Measurements from ENCODE around the gene TAF12. TPM values are rescaled to one million over a fixed set of nuclear protein-coding genes. Genes with fewer than 3 reads are reported as not detected.
A peak's percentile ranks its signal among the peaks of the same experiment; 100 is the strongest.
"Not testable (repeated sequence)": the region's sequence is repeated elsewhere in the genome, so short reads cannot be mapped to it uniquely, and the experiment has no call there.

The TAF12 gene
- total RNA-seq, 3 donors from 2014 or later, result 18.7 to 36.2 (median 22.7) TPM

GRCh38 chr1:28595412-28596191 is 47.3 kb downstream of the TAF12 start:
- Histone ChIP-seq H3K9me3 (no peaks in the 10 kb centered on the region), H3K27ac (no peak overlapping the region), H3K36me3 (no peaks in the 10 kb centered on the region), H3K27me3 (no peaks in the 10 kb centered on the region), H3K4me1 (peaks cover 0 to 4% of the 10 kb centered on the region in 2 donors), H3K4me3 (no peak overlapping the region)
- no peak for DNase-seq (ENCODE audit: low spot score in 2 of 2)
- intact Hi-C loops (cut with DNase I; ENCODE audit: low total_unique reads), result no loop called here
- TF ChIP-seq POLR2AphosphoS5 (IDR thresholded peaks at IDR 0.05) (no peak), CTCF (IDR thresholded peaks at IDR 0.05) (no peak), POLR2A (IDR thresholded peaks at IDR 0.05) (no peak)

- H3K27ac ChIP-seq, result peak overlapping the region; percentile 25 to 29
- intact Hi-C loops (cut with DNase I; ENCODE audit: low total_unique reads); H3K27me3 ChIP-seq; H3K4me1 ChIP-seq; H3K36me3 ChIP-seq; H3K9me3 ChIP-seq; H3K4me3 ChIP-seq: not testable (repeated sequence)
- peak in 1 of 2 donors; percentile 60 for DNase-seq (ENCODE audit: low spot score in 2 of 2)
These were observed 48.0 kb downstream of the TAF12 start for GRCh38 chr1:28594686-28595411.

- intact Hi-C loops (cut with DNase I; ENCODE audit: low total_unique reads); DNase-seq (ENCODE audit: low spot score in 2 of 2); H3K4me3 ChIP-seq; H3K36me3 ChIP-seq; H3K9me3 ChIP-seq; H3K27ac ChIP-seq; H3K4me1 ChIP-seq; H3K27me3 ChIP-seq: not testable (repeated sequence)
These were observed 48.9 kb downstream of the TAF12 start for GRCh38 chr1:28593988-28594356.

GRCh38 chr1:28592321-28593071 is 50.4 kb downstream of the TAF12 start:
- intact Hi-C loops (cut with DNase I; ENCODE audit: low total_unique reads), result no loop called here
- no peak for DNase-seq (ENCODE audit: low spot score in 2 of 2)
- Histone ChIP-seq H3K9me3 (no peaks in the 10 kb centered on the region), H3K27ac (peak overlapping the region; percentile 21 to 67), H3K4me1 (peaks cover 0 to 4% of the 10 kb centered on the region in 2 donors), H3K36me3 (no peaks in the 10 kb centered on the region), H3K27me3 (no peaks in the 10 kb centered on the region), H3K4me3 (peak overlapping the region; percentile 51 to 63 (median 59))
- TF ChIP-seq POLR2A (IDR thresholded peaks at IDR 0.05) (no peak), POLR2AphosphoS5 (IDR thresholded peaks at IDR 0.05) (no peak), CTCF (IDR thresholded peaks at IDR 0.05) (no peak)

GRCh38 chr1:28591708-28592320 is 51.1 kb downstream of the TAF12 start, which contains the start of gene RAB42:
Gene RAB42, plus strand, starts transcription at chr1:28592265. Its CDS starts 247 bp downstream, at chr1:28592512.
- peaks cover 0 to 4% of the 10 kb centered on the region in 2 donors for H3K4me1 ChIP-seq
- no peaks in the 10 kb centered on the region for H3K9me3 ChIP-seq
- no peaks in the 10 kb centered on the region for H3K36me3 ChIP-seq
- no peak for DNase-seq (ENCODE audit: low spot score in 2 of 2)
- intact Hi-C loops (cut with DNase I; ENCODE audit: low total_unique reads), result no loop called here
- TF ChIP-seq POLR2AphosphoS5 (IDR thresholded peaks at IDR 0.05) (no peak), CTCF (IDR thresholded peaks at IDR 0.05) (no peak), POLR2A (IDR thresholded peaks at IDR 0.05) (no peak)
- H3K4me3 ChIP-seq, result peak within 1 kb of the TSS; percentile 51 to 63 (median 59)
- H3K27ac ChIP-seq, result peak within 1 kb of the TSS; percentile 21 to 67
- no peaks in the 10 kb centered on the region for H3K27me3 ChIP-seq

- H3K27me3 ChIP-seq; intact Hi-C loops (cut with DNase I; ENCODE audit: low total_unique reads); H3K4me1 ChIP-seq; H3K27ac ChIP-seq; H3K4me3 ChIP-seq; H3K9me3 ChIP-seq; H3K36me3 ChIP-seq; DNase-seq (ENCODE audit: low spot score in 2 of 2): not testable (repeated sequence)
These were observed 56.1 kb downstream of the TAF12 start for GRCh38 chr1:28586585-28587391.
